GF-D8 (cell line): ENCODE results near the gene RAB7A.
"Not testable (repeated sequence)": the region's sequence is repeated elsewhere in the genome, so short reads cannot be mapped to it uniquely, and the experiment has no call there.

Experiments
- DNase-seq: peaks from one replicate; lab custom pipeline; 2025; lab: John Stamatoyannopoulos, UW

RAB7A gene

GRCh38 chr3:128712848-128713247 lies 13.1 kb upstream of the RAB7A start:
- no peak for DNase-seq

- peak; percentile 76 for DNase-seq
Observed at GRCh38 chr3:128714887-128715491, 11.0 kb upstream of the RAB7A start.

GRCh38 chr3:128718892-128719291 lies 7.1 kb upstream of the RAB7A start:
- DNase-seq: not testable (repeated sequence)

- no peak for DNase-seq
Observed at GRCh38 chr3:128720891-128721290, 5.1 kb upstream of the RAB7A start.

GRCh38 chr3:128723477-128723876 lies 2.5 kb upstream of the RAB7A start:
- no peak for DNase-seq

GRCh38 chr3:128725547-128726022 lies 398 bp upstream of the RAB7A start:
- DNase-seq: no peak

GRCh38 chr3:128727059-128727458 lies 1.1 kb downstream of the RAB7A start:
- no peak for DNase-seq

GRCh38 chr3:128727485-128727884 lies 1.5 kb downstream of the RAB7A start:
- no peak for DNase-seq

- DNase-seq: no peak
Observed at GRCh38 chr3:128727996-128728395, 2.0 kb downstream of the RAB7A start.

- not testable (repeated sequence) for DNase-seq
Observed at GRCh38 chr3:128728521-128728920, 2.5 kb downstream of the RAB7A start.

GRCh38 chr3:128730471-128730870 lies 4.5 kb downstream of the RAB7A start:
- no peak for DNase-seq

GRCh38 chr3:128734523-128735189 lies 8.7 kb downstream of the RAB7A start:
- no peak for DNase-seq

- no peak for DNase-seq
Observed at GRCh38 chr3:128735287-128735686, 9.3 kb downstream of the RAB7A start.

GRCh38 chr3:128735884-128736283 lies 9.9 kb downstream of the RAB7A start:
- no peak for DNase-seq

- no peak for DNase-seq
Observed at GRCh38 chr3:128736601-128737000, 10.6 kb downstream of the RAB7A start.

GRCh38 chr3:128740621-128741020 lies 14.6 kb downstream of the RAB7A start:
- DNase-seq: no peak

GRCh38 chr3:128742821-128743594 lies 17.0 kb downstream of the RAB7A start:
- DNase-seq: no peak

- no peak for DNase-seq
Observed at GRCh38 chr3:128745742-128746141, 19.8 kb downstream of the RAB7A start.

- no peak for DNase-seq
Observed at GRCh38 chr3:128746881-128747280, 20.9 kb downstream of the RAB7A start.

GRCh38 chr3:128748557-128748956 lies 22.6 kb downstream of the RAB7A start:
- no peak for DNase-seq

GRCh38 chr3:128749035-128749434 lies 23.1 kb downstream of the RAB7A start:
- DNase-seq: no peak

- DNase-seq: not testable (repeated sequence)
Observed at GRCh38 chr3:128749561-128749960, 23.6 kb downstream of the RAB7A start.

- DNase-seq: no peak
Observed at GRCh38 chr3:128753715-128754114, 27.7 kb downstream of the RAB7A start.
